SK-N-SH (cell line): ENCODE results near the gene IQGAP1.

Source experiments
- CTCF ChIP-seq: fragments of 200-600 bp; sonication (generic); IDR thresholded peaks from 2 replicates; pipeline ENCODE4 v1.6.1; 2017; ENCODE audit warnings: antibody characterized with exemption, mild to moderate bottlenecking, moderate library complexity
- EP300 ChIP-seq, 2 experiments: IDR thresholded peaks; 2 replicates each; pipeline versions ENCODE4 v1.4.0 to v1.6.1; 2012; ENCODE audit warnings: borderline replicate concordance in 1 of 2, low read depth in 1 of 2, low read length in 1 of 2
- FOXJ3 ChIP-seq: sonication (generic); formaldehyde crosslinking; IDR thresholded peaks from 2 replicates; pipeline ENCODE4 v1.5.1; 2020; ENCODE audit warnings: mild to moderate bottlenecking, missing genetic modification reagents
- GABPA ChIP-seq: IDR thresholded peaks from 2 replicates; pipeline ENCODE4 v1.4.0; 2012; ENCODE audit warnings: low read depth, mild to moderate bottlenecking
- JUND ChIP-seq: IDR thresholded peaks from 2 replicates; pipeline ENCODE4 v1.4.0; 2012
- MAX ChIP-seq: IDR thresholded peaks from 2 replicates; pipeline ENCODE4 v1.4.0; 2012; ENCODE audit warnings: low read depth
- MEF2A ChIP-seq: IDR thresholded peaks from 2 replicates; pipeline ENCODE4 v1.4.0; 2012; ENCODE audit warnings: low read depth, borderline replicate concordance
- POLR2AphosphoS5 ChIP-seq: IDR thresholded peaks from 2 replicates; pipeline ENCODE4 v1.6.1; 2012; ENCODE audit warnings: low read depth, low read length
- SIN3A ChIP-seq: IDR thresholded peaks from 2 replicates; pipeline ENCODE4 v1.6.1; 2012; ENCODE audit warnings: low read depth, mild to moderate bottlenecking, low read length, moderate library complexity, borderline replicate concordance
- TAF1 ChIP-seq: IDR thresholded peaks from 2 replicates; pipeline ENCODE4 v1.6.1; 2012; ENCODE audit warnings: low read depth, mild to moderate bottlenecking, low read length, moderate library complexity, borderline replicate concordance
- YY1 ChIP-seq: IDR thresholded peaks from 2 replicates; pipeline ENCODE4 v1.4.0; 2012; ENCODE audit warnings: low read depth, mild to moderate bottlenecking
- TF ChIP-seq, protein P1 (sequence below): IDR thresholded peaks from 2 replicates; pipeline ENCODE4 v1.6.1; 2012; ENCODE audit warnings: mild to moderate bottlenecking, low read depth, low read length, moderate library complexity
- TF ChIP-seq, protein P2 (sequence below): IDR thresholded peaks from 2 replicates; pipeline ENCODE4; 2012

DNA sequence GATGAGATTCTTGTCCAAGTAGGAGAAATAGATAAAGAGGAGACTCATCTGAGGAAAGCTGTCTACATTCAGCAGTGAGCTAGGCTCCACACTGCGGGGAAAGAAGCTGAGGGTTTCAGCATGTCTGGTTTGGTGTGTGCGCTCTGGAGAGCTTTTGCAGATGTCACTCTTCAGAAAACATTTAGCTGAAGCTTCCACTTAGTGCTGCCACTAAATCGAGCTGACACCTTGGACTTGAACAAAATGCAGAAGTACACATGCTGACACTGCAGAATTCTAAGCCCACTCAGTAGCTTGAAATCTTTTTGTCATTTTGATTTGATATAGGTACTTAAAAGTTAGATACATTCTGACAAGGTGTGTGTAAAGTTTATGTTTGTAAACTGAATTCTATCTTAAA is 109.3 kb downstream of the IQGAP1 start:
- TF ChIP-seq FOXJ3 (CRISPR knock-in tag) (no peak), CTCF (no peak), JUND (no peak), MAX (no peak), EP300 (IDR thresholded peaks at IDR 0.05; ENCODE audit: borderline replicate concordance in 1 of 2, low read depth in 1 of 2, low read length in 1 of 2) (no peak), POLR2AphosphoS5 (no peak), YY1 (no peak), TAF1 (no peak), MEF2A (no peak), SIN3A (no peak), GABPA (no peak)
- TF ChIP-seq, protein P1, sequence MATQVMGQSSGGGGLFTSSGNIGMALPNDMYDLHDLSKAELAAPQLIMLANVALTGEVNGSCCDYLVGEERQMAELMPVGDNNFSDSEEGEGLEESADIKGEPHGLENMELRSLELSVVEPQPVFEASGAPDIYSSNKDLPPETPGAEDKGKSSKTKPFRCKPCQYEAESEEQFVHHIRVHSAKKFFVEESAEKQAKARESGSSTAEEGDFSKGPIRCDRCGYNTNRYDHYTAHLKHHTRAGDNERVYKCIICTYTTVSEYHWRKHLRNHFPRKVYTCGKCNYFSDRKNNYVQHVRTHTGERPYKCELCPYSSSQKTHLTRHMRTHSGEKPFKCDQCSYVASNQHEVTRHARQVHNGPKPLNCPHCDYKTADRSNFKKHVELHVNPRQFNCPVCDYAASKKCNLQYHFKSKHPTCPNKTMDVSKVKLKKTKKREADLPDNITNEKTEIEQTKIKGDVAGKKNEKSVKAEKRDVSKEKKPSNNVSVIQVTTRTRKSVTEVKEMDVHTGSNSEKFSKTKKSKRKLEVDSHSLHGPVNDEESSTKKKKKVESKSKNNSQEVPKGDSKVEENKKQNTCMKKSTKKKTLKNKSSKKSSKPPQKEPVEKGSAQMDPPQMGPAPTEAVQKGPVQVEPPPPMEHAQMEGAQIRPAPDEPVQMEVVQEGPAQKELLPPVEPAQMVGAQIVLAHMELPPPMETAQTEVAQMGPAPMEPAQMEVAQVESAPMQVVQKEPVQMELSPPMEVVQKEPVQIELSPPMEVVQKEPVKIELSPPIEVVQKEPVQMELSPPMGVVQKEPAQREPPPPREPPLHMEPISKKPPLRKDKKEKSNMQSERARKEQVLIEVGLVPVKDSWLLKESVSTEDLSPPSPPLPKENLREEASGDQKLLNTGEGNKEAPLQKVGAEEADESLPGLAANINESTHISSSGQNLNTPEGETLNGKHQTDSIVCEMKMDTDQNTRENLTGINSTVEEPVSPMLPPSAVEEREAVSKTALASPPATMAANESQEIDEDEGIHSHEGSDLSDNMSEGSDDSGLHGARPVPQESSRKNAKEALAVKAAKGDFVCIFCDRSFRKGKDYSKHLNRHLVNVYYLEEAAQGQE, result no peak
- TF ChIP-seq, protein P2, sequence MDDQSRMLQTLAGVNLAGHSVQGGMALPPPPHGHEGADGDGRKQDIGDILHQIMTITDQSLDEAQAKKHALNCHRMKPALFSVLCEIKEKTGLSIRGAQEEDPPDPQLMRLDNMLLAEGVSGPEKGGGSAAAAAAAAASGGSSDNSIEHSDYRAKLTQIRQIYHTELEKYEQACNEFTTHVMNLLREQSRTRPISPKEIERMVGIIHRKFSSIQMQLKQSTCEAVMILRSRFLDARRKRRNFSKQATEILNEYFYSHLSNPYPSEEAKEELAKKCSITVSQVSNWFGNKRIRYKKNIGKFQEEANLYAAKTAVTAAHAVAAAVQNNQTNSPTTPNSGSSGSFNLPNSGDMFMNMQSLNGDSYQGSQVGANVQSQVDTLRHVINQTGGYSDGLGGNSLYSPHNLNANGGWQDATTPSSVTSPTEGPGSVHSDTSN, result no peak
